ENCODE measurements around the gene NCOA7. TPM values are rescaled to one million over a fixed set of nuclear protein-coding genes. Genes with fewer than 3 reads are reported as not detected.
A peak's percentile ranks its signal among the peaks of the same experiment; 100 is the strongest.

Gene NCOA7
- total and polyA plus RNA-seq, 9 of the 15 experiments (the other 6 are each of a cell fraction or from before 2014, with no cell fraction given): 5.8 to 14.6 (median 9.3) TPM

DNA sequence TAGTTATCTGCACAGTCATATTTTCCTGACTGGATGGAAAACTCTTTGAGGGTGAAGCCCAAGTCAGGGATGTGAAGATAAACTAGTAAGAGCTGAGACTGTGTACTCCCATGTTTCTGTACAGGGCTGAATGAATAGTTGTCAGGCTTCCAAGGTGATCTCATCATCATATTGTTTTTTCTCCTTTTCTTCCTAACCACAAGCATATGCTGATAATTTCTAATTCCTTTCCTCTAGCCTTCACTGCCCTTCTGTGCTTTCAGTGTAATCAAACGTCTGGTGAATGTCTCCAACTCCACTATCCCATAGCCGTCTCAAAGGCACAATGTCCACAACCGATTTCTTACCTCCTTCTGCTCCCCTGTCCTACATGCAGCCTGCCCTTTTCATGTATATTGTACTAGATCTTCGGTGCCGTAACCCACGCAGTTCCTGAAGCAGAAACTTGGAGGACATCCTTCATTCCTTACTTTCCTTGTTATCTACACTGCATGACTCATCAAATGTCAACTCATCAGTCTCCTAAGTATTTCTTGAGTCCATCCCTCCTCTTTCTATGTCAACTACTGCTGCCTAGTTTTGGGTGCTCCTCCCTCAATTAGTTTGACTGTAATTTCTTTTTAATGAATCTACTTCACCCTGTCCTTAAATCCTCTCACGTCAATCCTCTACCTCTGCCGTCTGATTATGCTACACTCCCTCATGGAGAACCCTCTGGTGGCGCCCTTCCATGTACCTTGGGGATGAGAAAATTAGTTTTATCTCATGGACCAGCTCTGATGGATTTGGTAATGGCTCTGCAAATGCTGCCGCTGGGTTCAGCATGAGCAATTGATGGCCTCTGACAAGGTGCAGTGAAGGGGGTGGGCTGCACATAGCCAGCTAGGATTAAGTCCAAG is 21.9 kb downstream of the NCOA7 start (continued):
- TF ChIP-seq, protein P1, sequence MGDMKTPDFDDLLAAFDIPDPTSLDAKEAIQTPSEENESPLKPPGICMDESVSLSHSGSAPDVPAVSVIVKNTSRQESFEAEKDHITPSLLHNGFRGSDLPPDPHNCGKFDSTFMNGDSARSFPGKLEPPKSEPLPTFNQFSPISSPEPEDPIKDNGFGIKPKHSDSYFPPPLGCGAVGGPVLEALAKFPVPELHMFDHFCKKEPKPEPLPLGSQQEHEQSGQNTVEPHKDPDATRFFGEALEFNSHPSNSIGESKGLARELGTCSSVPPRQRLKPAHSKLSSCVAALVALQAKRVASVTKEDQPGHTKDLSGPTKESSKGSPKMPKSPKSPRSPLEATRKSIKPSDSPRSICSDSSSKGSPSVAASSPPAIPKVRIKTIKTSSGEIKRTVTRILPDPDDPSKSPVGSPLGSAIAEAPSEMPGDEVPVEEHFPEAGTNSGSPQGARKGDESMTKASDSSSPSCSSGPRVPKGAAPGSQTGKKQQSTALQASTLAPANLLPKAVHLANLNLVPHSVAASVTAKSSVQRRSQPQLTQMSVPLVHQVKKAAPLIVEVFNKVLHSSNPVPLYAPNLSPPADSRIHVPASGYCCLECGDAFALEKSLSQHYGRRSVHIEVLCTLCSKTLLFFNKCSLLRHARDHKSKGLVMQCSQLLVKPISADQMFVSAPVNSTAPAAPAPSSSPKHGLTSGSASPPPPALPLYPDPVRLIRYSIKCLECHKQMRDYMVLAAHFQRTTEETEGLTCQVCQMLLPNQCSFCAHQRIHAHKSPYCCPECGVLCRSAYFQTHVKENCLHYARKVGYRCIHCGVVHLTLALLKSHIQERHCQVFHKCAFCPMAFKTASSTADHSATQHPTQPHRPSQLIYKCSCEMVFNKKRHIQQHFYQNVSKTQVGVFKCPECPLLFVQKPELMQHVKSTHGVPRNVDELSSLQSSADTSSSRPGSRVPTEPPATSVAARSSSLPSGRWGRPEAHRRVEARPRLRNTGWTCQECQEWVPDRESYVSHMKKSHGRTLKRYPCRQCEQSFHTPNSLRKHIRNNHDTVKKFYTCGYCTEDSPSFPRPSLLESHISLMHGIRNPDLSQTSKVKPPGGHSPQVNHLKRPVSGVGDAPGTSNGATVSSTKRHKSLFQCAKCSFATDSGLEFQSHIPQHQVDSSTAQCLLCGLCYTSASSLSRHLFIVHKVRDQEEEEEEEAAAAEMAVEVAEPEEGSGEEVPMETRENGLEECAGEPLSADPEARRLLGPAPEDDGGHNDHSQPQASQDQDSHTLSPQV (IDR thresholded peaks at IDR 0.05): peak; percentile 28; the same call in 1 of the 2 replicates
- TF ChIP-seq, protein P2, sequence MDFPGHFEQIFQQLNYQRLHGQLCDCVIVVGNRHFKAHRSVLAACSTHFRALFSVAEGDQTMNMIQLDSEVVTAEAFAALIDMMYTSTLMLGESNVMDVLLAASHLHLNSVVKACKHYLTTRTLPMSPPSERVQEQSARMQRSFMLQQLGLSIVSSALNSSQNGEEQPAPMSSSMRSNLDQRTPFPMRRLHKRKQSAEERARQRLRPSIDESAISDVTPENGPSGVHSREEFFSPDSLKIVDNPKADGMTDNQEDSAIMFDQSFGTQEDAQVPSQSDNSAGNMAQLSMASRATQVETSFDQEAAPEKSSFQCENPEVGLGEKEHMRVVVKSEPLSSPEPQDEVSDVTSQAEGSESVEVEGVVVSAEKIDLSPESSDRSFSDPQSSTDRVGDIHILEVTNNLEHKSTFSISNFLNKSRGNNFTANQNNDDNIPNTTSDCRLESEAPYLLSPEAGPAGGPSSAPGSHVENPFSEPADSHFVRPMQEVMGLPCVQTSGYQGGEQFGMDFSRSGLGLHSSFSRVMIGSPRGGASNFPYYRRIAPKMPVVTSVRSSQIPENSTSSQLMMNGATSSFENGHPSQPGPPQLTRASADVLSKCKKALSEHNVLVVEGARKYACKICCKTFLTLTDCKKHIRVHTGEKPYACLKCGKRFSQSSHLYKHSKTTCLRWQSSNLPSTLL (IDR thresholded peaks at IDR 0.05): no peak
- no peak for TF ChIP-seq ZNF41 (CRISPR knock-in tag; conservative IDR thresholded peaks at IDR 0.05)
- TF ChIP-seq POU5F1 (IDR thresholded peaks at IDR 0.05; ENCODE audit: borderline replicate concordance, low read depth, low read length, partially characterized antibody): no peak
- TF ChIP-seq NR3C1 (CRISPR knock-in tag; IDR thresholded peaks at IDR 0.05): no peak
- TF ChIP-seq ZNF146 (CRISPR knock-in tag; IDR thresholded peaks at IDR 0.05; ENCODE audit: unreplicated experiment): no peak
- TF ChIP-seq CREBBP (IDR thresholded peaks at IDR 0.05; ENCODE audit: low read depth, low read length): no peak
- TF ChIP-seq ZNF583 (CRISPR knock-in tag; IDR thresholded peaks at IDR 0.05): no peak
- TF ChIP-seq, protein P3, sequence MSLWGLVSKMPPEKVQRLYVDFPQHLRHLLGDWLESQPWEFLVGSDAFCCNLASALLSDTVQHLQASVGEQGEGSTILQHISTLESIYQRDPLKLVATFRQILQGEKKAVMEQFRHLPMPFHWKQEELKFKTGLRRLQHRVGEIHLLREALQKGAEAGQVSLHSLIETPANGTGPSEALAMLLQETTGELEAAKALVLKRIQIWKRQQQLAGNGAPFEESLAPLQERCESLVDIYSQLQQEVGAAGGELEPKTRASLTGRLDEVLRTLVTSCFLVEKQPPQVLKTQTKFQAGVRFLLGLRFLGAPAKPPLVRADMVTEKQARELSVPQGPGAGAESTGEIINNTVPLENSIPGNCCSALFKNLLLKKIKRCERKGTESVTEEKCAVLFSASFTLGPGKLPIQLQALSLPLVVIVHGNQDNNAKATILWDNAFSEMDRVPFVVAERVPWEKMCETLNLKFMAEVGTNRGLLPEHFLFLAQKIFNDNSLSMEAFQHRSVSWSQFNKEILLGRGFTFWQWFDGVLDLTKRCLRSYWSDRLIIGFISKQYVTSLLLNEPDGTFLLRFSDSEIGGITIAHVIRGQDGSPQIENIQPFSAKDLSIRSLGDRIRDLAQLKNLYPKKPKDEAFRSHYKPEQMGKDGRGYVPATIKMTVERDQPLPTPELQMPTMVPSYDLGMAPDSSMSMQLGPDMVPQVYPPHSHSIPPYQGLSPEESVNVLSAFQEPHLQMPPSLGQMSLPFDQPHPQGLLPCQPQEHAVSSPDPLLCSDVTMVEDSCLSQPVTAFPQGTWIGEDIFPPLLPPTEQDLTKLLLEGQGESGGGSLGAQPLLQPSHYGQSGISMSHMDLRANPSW (CRISPR knock-in tag; IDR thresholded peaks at IDR 0.05): no peak
- TF ChIP-seq PCBP1 (IDR thresholded peaks at IDR 0.05; ENCODE audit: low read depth, low read length, poor library complexity, severe bottlenecking): no peak
- TF ChIP-seq, protein P4, sequence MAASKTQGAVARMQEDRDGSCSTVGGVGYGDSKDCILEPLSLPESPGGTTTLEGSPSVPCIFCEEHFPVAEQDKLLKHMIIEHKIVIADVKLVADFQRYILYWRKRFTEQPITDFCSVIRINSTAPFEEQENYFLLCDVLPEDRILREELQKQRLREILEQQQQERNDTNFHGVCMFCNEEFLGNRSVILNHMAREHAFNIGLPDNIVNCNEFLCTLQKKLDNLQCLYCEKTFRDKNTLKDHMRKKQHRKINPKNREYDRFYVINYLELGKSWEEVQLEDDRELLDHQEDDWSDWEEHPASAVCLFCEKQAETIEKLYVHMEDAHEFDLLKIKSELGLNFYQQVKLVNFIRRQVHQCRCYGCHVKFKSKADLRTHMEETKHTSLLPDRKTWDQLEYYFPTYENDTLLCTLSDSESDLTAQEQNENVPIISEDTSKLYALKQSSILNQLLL (CRISPR knock-in tag; IDR thresholded peaks at IDR 0.05; ENCODE audit: borderline replicate concordance): no peak
- TF ChIP-seq, protein P5, sequence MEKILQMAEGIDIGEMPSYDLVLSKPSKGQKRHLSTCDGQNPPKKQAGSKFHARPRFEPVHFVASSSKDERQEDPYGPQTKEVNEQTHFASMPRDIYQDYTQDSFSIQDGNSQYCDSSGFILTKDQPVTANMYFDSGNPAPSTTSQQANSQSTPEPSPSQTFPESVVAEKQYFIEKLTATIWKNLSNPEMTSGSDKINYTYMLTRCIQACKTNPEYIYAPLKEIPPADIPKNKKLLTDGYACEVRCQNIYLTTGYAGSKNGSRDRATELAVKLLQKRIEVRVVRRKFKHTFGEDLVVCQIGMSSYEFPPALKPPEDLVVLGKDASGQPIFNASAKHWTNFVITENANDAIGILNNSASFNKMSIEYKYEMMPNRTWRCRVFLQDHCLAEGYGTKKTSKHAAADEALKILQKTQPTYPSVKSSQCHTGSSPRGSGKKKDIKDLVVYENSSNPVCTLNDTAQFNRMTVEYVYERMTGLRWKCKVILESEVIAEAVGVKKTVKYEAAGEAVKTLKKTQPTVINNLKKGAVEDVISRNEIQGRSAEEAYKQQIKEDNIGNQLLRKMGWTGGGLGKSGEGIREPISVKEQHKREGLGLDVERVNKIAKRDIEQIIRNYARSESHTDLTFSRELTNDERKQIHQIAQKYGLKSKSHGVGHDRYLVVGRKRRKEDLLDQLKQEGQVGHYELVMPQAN (IDR thresholded peaks at IDR 0.05; ENCODE audit: borderline replicate concordance): no peak
- no peak for TF ChIP-seq ZNF696 (CRISPR knock-in tag; conservative IDR thresholded peaks at IDR 0.05)
